GM13976 (cell line): ENCODE results near the gene ELL.

Source experiments
- DNase-seq: peaks from one replicate; pipeline ENCODE4 v3.0.0; 2012; ENCODE audit warnings: low spot score
- in situ Hi-C: fragments of 300-500 bp; cut with MboI; formaldehyde crosslinking; loops from one replicate; pipeline ENCODE4 v1.12.0; 2022; ENCODE audit warnings: low sequenced_read_pairs, mixed read lengths, inconsistent platforms; ENCODE audit not compliant: unreplicated experiment
- TF ChIP-seq, protein P1 (sequence below): IDR thresholded peaks from 2 replicates; pipeline ENCODE4 v1.5.1; 2012; ENCODE audit warnings: borderline replicate concordance, mild to moderate bottlenecking; ENCODE audit not compliant: insufficient read depth; ENCODE audit errors: extremely low read depth, missing control alignments, control extremely low read depth

Gene ELL

DNA sequence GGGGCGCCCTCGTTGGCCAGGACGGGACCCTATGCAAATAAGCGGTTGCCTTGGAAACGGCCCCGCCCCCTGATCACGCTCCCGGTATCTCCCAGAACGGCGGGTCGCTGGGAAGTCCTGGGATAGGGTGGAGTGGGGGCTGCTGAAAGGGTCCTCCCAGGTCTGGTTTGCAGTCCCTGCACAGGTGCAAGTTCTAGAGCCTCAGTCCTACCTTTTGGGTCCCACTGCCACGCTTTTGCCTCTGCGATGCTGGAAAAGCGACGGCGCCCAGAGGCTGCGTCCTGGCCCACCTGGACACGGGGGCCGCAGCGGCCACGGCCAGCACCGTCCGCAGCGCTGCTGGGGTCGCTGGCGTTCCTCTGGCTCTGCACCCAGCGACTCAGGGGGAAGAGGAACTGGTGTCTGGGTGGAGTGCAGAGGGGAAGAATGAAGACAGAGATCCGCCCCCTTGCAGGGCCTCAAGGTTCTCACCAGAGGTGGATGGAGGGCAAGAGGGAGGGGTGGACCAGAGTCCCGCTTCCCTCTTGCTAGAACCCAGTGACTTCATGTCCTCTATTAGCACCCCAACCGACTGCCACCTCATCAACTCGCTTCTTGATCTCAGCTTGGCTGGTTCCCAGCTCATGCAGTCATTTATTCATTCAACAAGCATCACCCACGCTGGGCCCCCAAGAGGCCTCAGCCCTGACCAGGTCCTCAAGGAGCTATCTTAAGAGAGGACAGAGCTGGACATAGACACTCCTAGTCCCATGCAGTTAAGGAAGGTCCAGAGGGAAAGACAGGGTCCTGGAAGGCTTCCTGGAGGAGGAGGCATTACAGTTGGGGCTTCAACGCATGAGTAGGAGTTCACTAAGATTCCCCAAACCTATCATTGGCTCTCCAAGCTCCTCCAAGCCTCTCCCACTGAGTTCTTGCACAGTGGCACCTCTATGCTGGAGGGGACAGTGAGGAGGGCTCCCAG, 124.3 kb downstream of the ELL start, which contains the start of gene LRRC25:
LRRC25 (minus strand) TSS at position 381 of the 961 bp plus-strand sequence. CDS start 659 bp downstream, outside the sequence.
- TF ChIP-seq, protein P1, sequence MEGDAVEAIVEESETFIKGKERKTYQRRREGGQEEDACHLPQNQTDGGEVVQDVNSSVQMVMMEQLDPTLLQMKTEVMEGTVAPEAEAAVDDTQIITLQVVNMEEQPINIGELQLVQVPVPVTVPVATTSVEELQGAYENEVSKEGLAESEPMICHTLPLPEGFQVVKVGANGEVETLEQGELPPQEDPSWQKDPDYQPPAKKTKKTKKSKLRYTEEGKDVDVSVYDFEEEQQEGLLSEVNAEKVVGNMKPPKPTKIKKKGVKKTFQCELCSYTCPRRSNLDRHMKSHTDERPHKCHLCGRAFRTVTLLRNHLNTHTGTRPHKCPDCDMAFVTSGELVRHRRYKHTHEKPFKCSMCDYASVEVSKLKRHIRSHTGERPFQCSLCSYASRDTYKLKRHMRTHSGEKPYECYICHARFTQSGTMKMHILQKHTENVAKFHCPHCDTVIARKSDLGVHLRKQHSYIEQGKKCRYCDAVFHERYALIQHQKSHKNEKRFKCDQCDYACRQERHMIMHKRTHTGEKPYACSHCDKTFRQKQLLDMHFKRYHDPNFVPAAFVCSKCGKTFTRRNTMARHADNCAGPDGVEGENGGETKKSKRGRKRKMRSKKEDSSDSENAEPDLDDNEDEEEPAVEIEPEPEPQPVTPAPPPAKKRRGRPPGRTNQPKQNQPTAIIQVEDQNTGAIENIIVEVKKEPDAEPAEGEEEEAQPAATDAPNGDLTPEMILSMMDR = no peak
- DNase-seq = peak; percentile 80
- in situ Hi-C loops = no loop called here

DNA sequence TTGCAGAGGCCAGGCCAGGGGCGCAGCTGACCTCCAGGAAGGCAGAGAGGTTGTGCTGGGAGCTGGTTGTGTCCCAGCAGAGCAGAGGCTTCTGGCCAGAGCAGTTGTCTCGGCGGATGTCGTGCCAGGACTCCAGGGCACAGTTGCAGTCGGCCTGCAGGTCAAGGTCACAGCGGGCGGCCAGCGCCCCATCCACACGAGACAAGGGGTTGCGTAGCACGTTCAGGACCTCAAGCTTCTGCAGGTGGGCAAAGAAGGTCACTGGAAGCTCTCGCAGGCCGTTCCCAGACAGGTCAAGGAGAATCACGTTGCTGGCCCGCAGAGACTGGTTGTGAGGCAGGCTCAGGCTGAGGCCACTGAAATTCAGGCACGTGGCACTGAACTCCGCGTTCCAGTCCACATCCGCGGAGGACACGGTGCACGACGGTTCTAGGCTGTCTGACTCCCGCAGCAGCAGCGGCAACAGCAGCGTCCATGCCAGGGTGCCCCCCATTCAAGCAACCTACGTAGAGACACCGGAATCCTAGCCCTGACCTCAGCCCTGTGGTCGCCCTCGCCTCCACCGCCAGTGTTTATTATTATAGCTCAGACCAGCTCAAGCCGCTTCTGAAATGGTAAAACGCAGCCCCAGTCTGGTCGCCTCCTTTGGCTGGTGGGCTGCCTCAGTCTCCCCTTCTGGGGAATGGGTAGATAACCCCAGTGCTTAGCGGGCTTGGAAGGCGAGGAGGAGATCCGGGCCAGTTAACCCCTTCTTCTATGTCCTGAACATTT, 125.2 kb downstream of the ELL start:
- TF ChIP-seq, protein P1 = no peak
- DNase-seq = no peak
- in situ Hi-C loops = no loop called here

DNA sequence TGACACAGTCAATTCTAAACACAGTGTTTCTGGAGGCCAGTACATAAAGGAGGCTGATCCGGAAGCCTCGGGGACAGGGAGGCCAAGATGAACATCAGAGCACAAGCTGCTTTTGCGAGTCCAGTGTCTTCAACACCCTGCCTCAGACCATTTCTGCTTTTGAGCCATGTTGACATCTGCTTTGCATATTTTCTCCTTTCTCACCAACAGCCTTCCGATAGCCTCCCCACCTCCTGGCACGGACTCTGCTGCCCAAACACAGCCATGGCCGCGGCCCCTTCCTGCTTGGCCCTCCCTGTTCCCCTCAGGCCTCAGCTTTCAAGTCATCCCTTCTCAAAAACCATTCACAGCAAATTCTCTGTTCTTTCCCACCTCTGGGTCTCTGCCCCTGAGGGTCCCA, 128.0 kb downstream of the ELL start:
- in situ Hi-C loops = no loop called here
- TF ChIP-seq, protein P1 = no peak
- DNase-seq = no peak

DNA sequence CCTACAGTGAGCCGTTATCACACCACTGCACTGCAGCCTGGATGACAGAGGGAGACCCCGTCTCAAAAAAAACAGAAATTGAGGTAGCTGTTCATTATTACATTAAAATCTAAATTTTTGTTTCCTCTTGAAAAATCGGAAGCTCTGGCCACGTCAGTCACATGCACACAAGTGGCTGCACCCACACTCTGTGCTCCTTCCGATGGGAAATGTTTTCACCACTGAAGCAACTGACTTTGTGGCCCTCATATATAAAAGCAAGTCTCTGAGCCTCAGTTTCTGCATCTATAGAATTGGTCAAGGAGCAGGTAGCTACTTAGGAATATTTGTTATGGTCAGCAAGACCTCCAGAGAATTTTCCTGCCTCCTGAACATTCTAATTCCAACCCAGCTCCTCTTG, 128.9 kb downstream of the ELL start:
- TF ChIP-seq, protein P1 = no peak
- DNase-seq = no peak
- in situ Hi-C loops = no loop called here
